ENCODE measurements around the gene TIRAP.

TIRAP gene

GRCh38 chr11:126317756-126318573 lies 35.1 kb downstream of the TIRAP start:
- ChIA-PET POLR2A (ENCODE audit: low non-redundant PET) (no interaction called here), CTCF (interaction anchor here (0.5 to 0.6 kb wide), 3 partner anchors 72 to 1816 kb away, joined by 3 to 5 read pairs (median 3); no protein-coding TSS in a partner anchor)
- no peak for DNase-seq (ENCODE audit: low spot score)
- TF ChIP-seq CTCF (conservative IDR thresholded peaks at IDR 0.05; ENCODE audit: low read depth) = no peak
- H3K27ac ChIP-seq = peak overlapping the region; percentile 100

GRCh38 chr11:126318574-126319373 lies 35.9 kb downstream of the TIRAP start:
- peak overlapping the region; percentile 100 for H3K27ac ChIP-seq
- no peak for TF ChIP-seq CTCF (conservative IDR thresholded peaks at IDR 0.05; ENCODE audit: low read depth)
- ChIA-PET POLR2A (ENCODE audit: low non-redundant PET) (interaction anchor here (0.6 kb wide), 1 partner anchor 35 kb away, joined by 3 read pairs; no protein-coding TSS in a partner anchor), CTCF (interaction anchor here (0.6 to 1.3 kb wide), 4 partner anchors 21 to 1362 kb away, joined by 3 to 4 read pairs (median 4); no protein-coding TSS in a partner anchor)
- DNase-seq (ENCODE audit: low spot score) = peak; percentile 83

- TF ChIP-seq CTCF (conservative IDR thresholded peaks at IDR 0.05; ENCODE audit: low read depth) = no peak
- CTCF ChIA-PET = interaction anchor here (0.6 to 1.3 kb wide), 3 partner anchors 21 to 1362 kb away, joined by 3 to 4 read pairs (median 4); no protein-coding TSS in a partner anchor
- POLR2A ChIA-PET (ENCODE audit: low non-redundant PET) = interaction anchor here (0.6 kb wide), 1 partner anchor 34 kb away, joined by 3 read pairs; no protein-coding TSS in a partner anchor
- no peak for DNase-seq (ENCODE audit: low spot score)
- H3K27ac ChIP-seq = peak overlapping the region; percentile 100
Observed at GRCh38 chr11:126319374-126319740, 36.5 kb downstream of the TIRAP start.

- ChIA-PET POLR2A (ENCODE audit: low non-redundant PET) (interaction anchor here (0.7 kb wide), 1 partner anchor 430 kb away, joined by 4 read pairs; no protein-coding TSS in a partner anchor), CTCF (interaction anchor here (0.7 kb wide), 2 partner anchors 25 to 79 kb away, joined by 3 to 6 read pairs; no protein-coding TSS in a partner anchor)
- TF ChIP-seq CTCF (conservative IDR thresholded peaks at IDR 0.05; ENCODE audit: low read depth) = no peak
- DNase-seq (ENCODE audit: low spot score) = no peak
- peak overlapping the region; percentile 14; the same call in 1 of the 2 replicates for H3K27ac ChIP-seq
Observed at GRCh38 chr11:126322996-126323395, 40.1 kb downstream of the TIRAP start.

- H3K27ac ChIP-seq = peak overlapping the region; percentile 23; the same call in 1 of the 2 replicates
- POLR2A ChIA-PET (ENCODE audit: low non-redundant PET) = no interaction called here
- CTCF ChIA-PET = no interaction called here
- DNase-seq (ENCODE audit: low spot score) = no peak
- no peak for TF ChIP-seq CTCF (conservative IDR thresholded peaks at IDR 0.05; ENCODE audit: low read depth)
Observed at GRCh38 chr11:126327281-126328000, 44.5 kb downstream of the TIRAP start.
